IgD-negative memory B cell (primary cell): ENCODE measurements around the gene CASP12. TPM values are rescaled to one million over a fixed set of nuclear protein-coding genes. Genes with fewer than 3 reads are reported as not detected.

Source experiments
- H3K27ac Mint-ChIP-seq, 3 donors: one replicate each; pipeline ENCODE4 v1.8.0; 2020 to 2022; ENCODE audit warnings: mild to moderate bottlenecking in 3 of 3, mixed read lengths in 3 of 3, moderate library complexity in 1 of 3
- H3K27me3 Mint-ChIP-seq: one replicate; pipeline ENCODE4 v1.8.0; 2021; ENCODE audit warnings: mixed read lengths
- H3K36me3 Mint-ChIP-seq: one replicate; pipeline ENCODE4 v1.8.0; 2020; ENCODE audit warnings: mild to moderate bottlenecking, mixed read lengths
- H3K4me1 Mint-ChIP-seq, 3 donors: one replicate each; pipeline ENCODE4 v1.8.0; 2020 to 2022; ENCODE audit warnings: mixed read lengths in 3 of 3, mild to moderate bottlenecking in 1 of 3
- H3K4me3 Mint-ChIP-seq, 4 donors: one replicate each; pipeline ENCODE4 v1.8.0; 2020 to 2022; ENCODE audit warnings: mild to moderate bottlenecking in 4 of 4, mixed read lengths in 4 of 4, moderate library complexity in 3 of 4
- H3K9me3 Mint-ChIP-seq, 3 donors: one replicate each; pipeline ENCODE4 v1.8.0; 2020 to 2021; ENCODE audit warnings: mixed read lengths in 3 of 3, mild to moderate bottlenecking in 1 of 3
- polyA plus RNA-seq: library from polyadenylated mRNA; unstranded; fragments of 300-500 nt; fragmentation: Illumina TruSeq; gene quantifications from one replicate; pipeline ENCODE4 v1.2.3, GENCODE V29; 2021

CASP12 gene
- polyA plus RNA-seq, 1 donor from 2014 or later: not detected

GRCh38 chr11:104873252-104873651 lies 25.0 kb downstream of the CASP12 start:
- no peak overlapping the region for H3K4me3 Mint-ChIP-seq
- peaks cover 28 to 45% (median 34%) of the 10 kb centered on the region in 3 donors for H3K4me1 Mint-ChIP-seq
- H3K27me3 Mint-ChIP-seq: no peaks in the 10 kb centered on the region
- no peak overlapping the region for H3K27ac Mint-ChIP-seq
- H3K9me3 Mint-ChIP-seq: no peaks in the 10 kb centered on the region
- H3K36me3 Mint-ChIP-seq: peaks cover 2% of the 10 kb centered on the region

DNA sequence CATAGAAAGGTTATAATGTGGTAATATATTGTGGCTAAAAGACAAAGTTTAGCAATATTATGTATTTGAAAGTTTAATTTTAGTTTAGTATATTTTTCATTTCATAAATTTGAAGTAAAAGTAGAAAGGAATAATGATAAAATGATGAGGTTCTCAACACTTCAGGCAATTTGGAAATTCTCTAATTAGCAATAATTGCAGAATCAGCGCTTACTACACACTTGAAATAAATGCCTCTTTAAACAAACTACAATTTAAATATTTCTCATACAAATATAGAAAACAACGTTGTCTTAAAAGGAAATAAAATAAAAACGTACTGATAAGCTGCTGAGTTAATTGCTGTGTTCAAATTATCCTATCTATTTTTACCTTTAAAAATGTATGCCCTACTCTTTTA lies 25.9 kb downstream of the CASP12 start:
- H3K4me3 Mint-ChIP-seq: no peak overlapping the region
- H3K9me3 Mint-ChIP-seq: no peaks in the 10 kb centered on the region
- H3K27ac Mint-ChIP-seq: no peak overlapping the region
- peaks cover 21 to 36% (median 27%) of the 10 kb centered on the region in 3 donors for H3K4me1 Mint-ChIP-seq
- peaks cover 2% of the 10 kb centered on the region for H3K36me3 Mint-ChIP-seq
- H3K27me3 Mint-ChIP-seq: no peaks in the 10 kb centered on the region

GRCh38 chr11:104870910-104871309 lies 27.4 kb downstream of the CASP12 start:
- H3K4me3 Mint-ChIP-seq: no peak overlapping the region

GRCh38 chr11:104866815-104867214 lies 31.4 kb downstream of the CASP12 start:
- peak overlapping the region in 1 of 4 donors; percentile 65 for H3K4me3 Mint-ChIP-seq
- no peak overlapping the region for H3K27ac Mint-ChIP-seq
- peaks cover 7 to 13% (median 8%) of the 10 kb centered on the region in 3 donors for H3K4me1 Mint-ChIP-seq
- H3K36me3 Mint-ChIP-seq: peaks cover 4% of the 10 kb centered on the region
- H3K27me3 Mint-ChIP-seq: no peaks in the 10 kb centered on the region
- H3K9me3 Mint-ChIP-seq: peaks cover 0 to 14% (median 0%) of the 10 kb centered on the region in 3 donors

More at GRCh38 chr11:104870910-104871309, 27.4 kb downstream of the CASP12 start:
- H3K27me3 Mint-ChIP-seq: no peaks in the 10 kb centered on the region
- H3K36me3 Mint-ChIP-seq: peaks cover 4% of the 10 kb centered on the region
- H3K4me1 Mint-ChIP-seq: peaks cover 7 to 21% (median 12%) of the 10 kb centered on the region in 3 donors
- peaks cover 0 to 2% (median 0%) of the 10 kb centered on the region in 3 donors for H3K9me3 Mint-ChIP-seq
- H3K27ac Mint-ChIP-seq: no peak overlapping the region

DNA sequence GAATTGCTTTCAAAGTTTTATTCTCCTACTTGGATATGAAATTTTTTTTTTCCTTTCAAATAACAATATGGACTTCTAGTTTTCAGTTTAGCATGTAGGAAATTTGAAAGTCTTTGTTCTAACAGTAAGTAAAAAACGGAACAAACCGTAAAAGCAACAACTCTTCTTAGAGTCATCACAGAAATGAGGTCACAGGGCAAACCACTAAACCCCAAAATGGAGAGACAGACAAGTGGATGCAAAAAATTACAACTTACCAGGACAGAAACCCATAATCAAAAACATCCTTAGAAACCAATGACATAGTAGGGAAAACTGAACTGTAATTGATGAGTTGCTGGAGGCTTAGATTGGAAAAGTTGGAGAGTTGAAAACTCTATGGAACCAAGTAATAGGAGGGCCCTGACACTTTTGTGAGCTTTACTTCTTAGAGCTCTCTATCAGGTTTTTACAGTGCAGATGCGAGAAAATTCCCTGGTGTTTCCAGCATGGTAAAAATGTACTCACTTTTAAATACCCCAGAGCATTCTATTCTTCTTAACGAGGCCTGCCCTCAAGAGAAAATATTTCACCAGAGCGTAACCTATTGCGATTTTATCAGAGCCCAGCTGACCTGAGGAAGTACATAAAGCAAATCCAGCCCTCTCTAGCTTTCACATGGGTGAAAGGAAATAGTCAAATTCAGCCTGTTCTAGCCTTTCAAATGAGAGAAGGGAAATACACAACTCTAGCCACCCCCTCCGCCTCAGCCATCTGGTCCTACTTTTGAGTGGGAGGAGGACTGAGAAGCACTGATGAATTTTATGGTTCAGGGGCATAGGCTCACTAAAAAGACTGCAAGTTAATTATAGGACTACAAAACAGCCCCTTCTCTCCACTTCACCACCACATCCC lies 39.1 kb downstream of the CASP12 start:
- H3K27ac Mint-ChIP-seq: peak overlapping the region; percentile 72 to 93 (median 81)
- H3K9me3 Mint-ChIP-seq: no peaks in the 10 kb centered on the region
- no peaks in the 10 kb centered on the region for H3K27me3 Mint-ChIP-seq
- peaks cover 1% of the 10 kb centered on the region for H3K36me3 Mint-ChIP-seq
- peaks cover 23 to 32% (median 25%) of the 10 kb centered on the region in 3 donors for H3K4me1 Mint-ChIP-seq
- peak overlapping the region; percentile 69 to 86 (median 75) for H3K4me3 Mint-ChIP-seq

DNA sequence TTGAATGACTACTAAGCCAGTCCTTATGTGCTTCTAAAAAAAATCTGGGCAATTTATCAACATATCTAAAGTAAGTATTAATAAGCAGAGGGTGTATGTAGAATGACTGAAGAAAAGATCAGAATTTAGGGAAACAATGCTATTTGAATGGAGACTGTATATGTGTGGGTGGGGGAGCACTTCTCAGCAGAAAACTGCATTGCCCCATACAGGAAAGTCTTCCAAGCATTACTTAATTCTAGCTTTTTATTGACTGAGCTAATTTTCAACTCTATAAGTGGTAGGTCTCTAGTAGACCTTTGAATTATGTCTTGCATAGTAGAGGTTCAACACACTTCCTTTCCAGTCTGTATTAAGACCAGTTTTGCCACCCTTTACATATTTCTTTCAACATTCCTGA lies 41.7 kb downstream of the CASP12 start:
- peak overlapping the region in 2 of 4 donors; percentile 9 to 52 for H3K4me3 Mint-ChIP-seq

DNA sequence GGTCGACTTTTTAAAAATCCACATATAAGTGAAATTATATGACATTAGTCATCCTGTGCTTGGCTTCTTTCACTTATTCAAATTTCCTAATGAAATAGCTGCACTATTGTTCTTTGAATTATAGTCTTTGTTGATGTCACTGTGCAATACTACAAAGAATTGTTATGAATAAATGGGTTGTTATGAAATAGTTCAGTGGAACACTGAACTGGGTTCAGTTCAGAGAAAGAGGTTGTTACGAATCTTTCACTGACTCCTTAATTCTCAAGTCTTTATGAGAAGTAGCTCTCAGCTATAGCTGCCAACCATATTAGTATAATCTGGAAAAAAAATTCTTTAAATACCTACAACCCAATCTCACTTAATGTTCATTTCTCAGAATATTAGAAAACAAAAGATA lies 42.3 kb downstream of the CASP12 start:
- Mint-ChIP-seq H3K27ac (no peak overlapping the region), H3K4me1 (peaks cover 23 to 32% (median 25%) of the 10 kb centered on the region in 3 donors), H3K27me3 (no peaks in the 10 kb centered on the region), H3K9me3 (no peaks in the 10 kb centered on the region), H3K36me3 (peaks cover 2% of the 10 kb centered on the region), H3K4me3 (no peak overlapping the region)

More for the DNA sequence above, 41.7 kb downstream of the CASP12 start:
- Mint-ChIP-seq H3K4me1 (peaks cover 23 to 32% (median 25%) of the 10 kb centered on the region in 3 donors), H3K9me3 (no peaks in the 10 kb centered on the region), H3K27ac (peak overlapping the region in 1 of 3 donors; percentile 12), H3K36me3 (peaks cover 2% of the 10 kb centered on the region), H3K27me3 (no peaks in the 10 kb centered on the region)

DNA sequence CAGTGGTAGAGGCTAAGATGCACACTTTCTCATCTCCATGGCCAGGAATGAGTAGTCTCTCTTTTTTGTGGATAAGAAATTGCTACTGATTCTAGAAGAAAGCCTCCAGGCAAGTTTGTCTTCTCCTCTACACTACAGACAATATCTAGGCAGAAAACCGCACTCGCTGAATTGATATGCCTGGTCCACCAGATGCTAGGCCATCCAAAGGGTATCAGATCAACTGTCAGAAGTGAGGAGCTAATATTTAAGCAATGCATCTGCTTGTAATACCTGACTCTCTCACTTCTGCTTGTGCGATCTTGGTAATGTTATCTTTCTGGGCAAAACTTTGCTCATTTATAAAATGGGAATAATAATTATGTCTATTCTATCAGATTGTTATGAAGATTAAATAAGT lies 45.0 kb downstream of the CASP12 start:
- peaks cover 2% of the 10 kb centered on the region for H3K36me3 Mint-ChIP-seq
- H3K9me3 Mint-ChIP-seq: no peaks in the 10 kb centered on the region
- H3K27me3 Mint-ChIP-seq: no peaks in the 10 kb centered on the region
- H3K4me1 Mint-ChIP-seq: peaks cover 8 to 14% (median 9%) of the 10 kb centered on the region in 3 donors
- H3K4me3 Mint-ChIP-seq: no peak overlapping the region
- H3K27ac Mint-ChIP-seq: no peak overlapping the region

- Mint-ChIP-seq H3K4me1 (peaks cover 4 to 9% (median 4%) of the 10 kb centered on the region in 3 donors), H3K9me3 (no peaks in the 10 kb centered on the region), H3K4me3 (no peak overlapping the region), H3K27ac (no peak overlapping the region), H3K36me3 (peaks cover 2% of the 10 kb centered on the region), H3K27me3 (no peaks in the 10 kb centered on the region)
These were observed 45.4 kb downstream of the CASP12 start for GRCh38 chr11:104852811-104853210.

DNA sequence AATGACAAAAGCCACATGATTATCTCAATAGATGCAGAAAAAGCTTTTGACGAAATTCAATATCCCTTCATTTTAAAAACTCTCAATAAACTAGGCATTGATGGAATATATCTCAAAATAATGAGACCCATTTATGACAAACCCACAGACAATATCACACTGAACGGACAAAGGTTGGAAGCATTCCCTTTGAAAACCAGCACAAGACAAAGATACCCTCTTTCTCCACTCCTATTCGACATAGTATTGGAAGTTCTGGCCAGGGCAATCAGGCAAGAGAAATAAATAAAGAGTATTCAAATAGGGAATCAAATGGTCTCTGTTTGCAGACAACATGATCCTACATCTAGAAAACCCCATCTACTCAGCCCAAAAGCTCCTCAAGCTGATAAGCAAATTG lies 52.0 kb downstream of the CASP12 start:
- Mint-ChIP-seq H3K27me3 (no peaks in the 10 kb centered on the region), H3K27ac (no peak overlapping the region), H3K36me3 (peaks cover 2% of the 10 kb centered on the region), H3K9me3 (peaks cover 0 to 2% (median 0%) of the 10 kb centered on the region in 3 donors), H3K4me3 (peak overlapping the region in 1 of 4 donors; percentile 60), H3K4me1 (peaks cover 5 to 7% (median 7%) of the 10 kb centered on the region in 3 donors)

DNA sequence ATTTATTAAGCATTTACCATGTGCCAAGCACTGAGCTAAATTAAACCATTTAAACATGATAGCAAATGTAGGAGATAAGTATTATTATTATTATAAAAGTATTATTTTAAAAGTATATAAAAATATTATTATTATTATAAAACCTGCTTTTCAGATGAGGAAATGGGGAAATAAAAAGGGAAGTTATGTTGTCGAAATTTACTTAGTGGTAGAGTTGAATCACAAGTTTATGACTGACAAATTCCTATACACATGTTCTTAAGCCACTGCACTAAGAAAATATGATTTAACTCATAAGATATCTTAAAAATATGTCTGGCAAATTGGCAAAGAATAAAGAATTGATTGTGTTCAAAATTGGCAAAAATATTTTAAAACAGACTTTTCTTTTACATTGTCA lies 53.8 kb downstream of the CASP12 start:
- Mint-ChIP-seq H3K27ac (no peak overlapping the region), H3K9me3 (peaks cover 0 to 4% (median 0%) of the 10 kb centered on the region in 3 donors), H3K36me3 (peaks cover 2% of the 10 kb centered on the region), H3K4me3 (no peak overlapping the region), H3K27me3 (no peaks in the 10 kb centered on the region), H3K4me1 (peaks cover 7% of the 10 kb centered on the region in 3 donors)

DNA sequence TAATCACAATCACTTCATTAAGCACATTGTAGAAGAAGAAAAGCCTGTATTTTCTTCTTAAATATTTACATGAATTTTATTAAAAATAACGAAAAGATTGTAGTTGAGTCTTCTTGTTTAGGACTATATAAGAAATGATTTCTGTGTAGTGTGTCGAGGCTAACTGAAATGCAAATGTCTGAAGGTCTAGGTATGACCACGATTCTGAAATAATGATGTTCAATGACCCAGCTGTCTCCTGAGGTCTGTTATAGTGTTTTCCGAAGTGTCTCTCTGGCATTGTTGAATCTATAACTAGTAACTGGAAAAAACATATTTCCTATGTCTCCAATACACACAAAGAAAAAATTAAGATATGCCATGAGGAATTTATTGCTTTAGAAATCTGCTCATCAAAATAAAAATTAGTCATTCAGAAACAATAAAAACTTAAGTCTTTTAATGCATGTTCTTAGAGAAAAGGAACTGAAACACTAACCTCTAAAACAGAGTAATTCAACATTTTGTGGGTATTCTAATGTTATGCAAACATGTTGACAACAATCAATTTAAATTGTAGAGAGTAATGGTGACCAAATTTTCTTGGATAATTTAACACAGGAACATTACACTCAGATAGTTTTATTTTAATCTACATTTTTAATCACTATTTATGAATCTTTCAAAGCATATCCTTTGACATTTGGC lies 55.0 kb downstream of the CASP12 start:
- Mint-ChIP-seq H3K27ac (no peak overlapping the region), H3K4me3 (peak overlapping the region in 1 of 4 donors; percentile 37), H3K9me3 (peaks cover 0 to 9% (median 3%) of the 10 kb centered on the region in 3 donors), H3K4me1 (peaks cover 7 to 14% (median 12%) of the 10 kb centered on the region in 3 donors), H3K36me3 (peaks cover 2% of the 10 kb centered on the region), H3K27me3 (no peaks in the 10 kb centered on the region)

DNA sequence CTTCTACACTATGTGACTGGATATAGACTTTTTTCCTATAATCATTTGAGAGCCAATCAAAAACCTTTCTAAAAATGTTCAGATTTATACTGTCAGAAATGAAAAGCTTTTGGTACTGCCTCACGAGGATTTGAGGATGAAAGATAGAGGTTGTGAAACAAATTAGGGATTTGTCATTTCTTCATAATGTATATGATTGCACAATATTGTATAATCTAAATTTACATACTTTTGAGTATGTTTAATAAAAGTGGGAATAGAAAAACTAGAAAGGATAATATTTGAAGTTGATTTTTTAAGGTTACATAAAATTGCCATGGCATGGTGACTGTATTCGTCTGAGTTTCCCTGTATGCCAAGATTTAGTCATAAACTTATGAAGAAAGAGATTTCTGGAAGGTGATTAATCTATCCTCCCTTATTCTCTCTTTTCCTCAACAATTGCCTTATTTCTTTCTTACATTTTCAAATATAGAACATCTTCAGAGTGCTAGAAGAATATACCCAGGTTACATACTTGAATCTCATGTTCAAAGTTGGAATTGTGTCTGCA lies 56.2 kb downstream of the CASP12 start:
- peaks cover 11 to 21% (median 18%) of the 10 kb centered on the region in 3 donors for H3K4me1 Mint-ChIP-seq
- peaks cover 2% of the 10 kb centered on the region for H3K36me3 Mint-ChIP-seq
- H3K4me3 Mint-ChIP-seq: no peak overlapping the region
- no peaks in the 10 kb centered on the region for H3K27me3 Mint-ChIP-seq
- H3K27ac Mint-ChIP-seq: no peak overlapping the region
- peaks cover 0 to 9% (median 3%) of the 10 kb centered on the region in 3 donors for H3K9me3 Mint-ChIP-seq

DNA sequence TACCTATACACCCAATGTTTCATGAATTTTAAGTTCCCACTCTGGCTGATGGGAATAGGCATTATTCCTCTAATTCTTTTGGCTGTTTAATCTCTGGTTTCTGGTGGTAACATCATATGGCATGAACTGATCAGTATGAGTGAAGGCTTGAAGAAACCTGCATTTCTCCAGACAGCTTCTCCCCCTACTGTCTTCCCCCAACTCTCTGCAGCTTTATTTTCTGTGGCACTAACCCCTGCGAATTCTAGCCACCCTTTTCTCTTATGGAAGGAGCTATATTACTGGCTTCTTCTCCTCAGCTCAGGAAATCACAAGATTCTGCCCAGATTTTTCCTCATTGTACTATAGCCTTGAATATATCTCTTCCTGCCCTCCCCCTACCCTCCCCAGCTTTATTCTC lies 57.1 kb downstream of the CASP12 start:
- H3K9me3 Mint-ChIP-seq: peaks cover 0 to 7% (median 3%) of the 10 kb centered on the region in 3 donors
- H3K27ac Mint-ChIP-seq: no peak overlapping the region
- no peaks in the 10 kb centered on the region for H3K27me3 Mint-ChIP-seq
- H3K36me3 Mint-ChIP-seq: no peaks in the 10 kb centered on the region
- H3K4me3 Mint-ChIP-seq: peak overlapping the region in 1 of 4 donors; percentile 37
- peaks cover 11 to 21% (median 18%) of the 10 kb centered on the region in 3 donors for H3K4me1 Mint-ChIP-seq
